HG03520 (cell line): Measurements from ENCODE around the gene BLOC1S3.

Experiments
- ATAC-seq: cut with Tn5 transposase; IDR thresholded peaks from one replicate; pipeline ENCODE4 v1.9.1; 2021; ENCODE audit warnings: mild to moderate bottlenecking, moderate library complexity; ENCODE audit not compliant: unreplicated experiment

BLOC1S3 gene

GRCh38 chr19:45178262-45179071, at the start of gene BLOC1S3:
Gene BLOC1S3 (plus strand): TSS chr19:45178784. CDS start chr19:45179297, 513 bp downstream.
- ATAC-seq = peak; percentile 64

GRCh38 chr19:45128806-45129205, 49.8 kb upstream of the BLOC1S3 start:
- ATAC-seq = no peak

GRCh38 chr19:45130236-45130635, 48.3 kb upstream of the BLOC1S3 start:
- no peak for ATAC-seq

GRCh38 chr19:45130888-45131615, 47.5 kb upstream of the BLOC1S3 start:
- no peak for ATAC-seq

GRCh38 chr19:45133661-45134060, 44.9 kb upstream of the BLOC1S3 start:
- ATAC-seq = no peak

- no peak for ATAC-seq
Observed at GRCh38 chr19:45135176-45135885, 43.3 kb upstream of the BLOC1S3 start.

- ATAC-seq = no peak
Observed at GRCh38 chr19:45136507-45137178, 41.9 kb upstream of the BLOC1S3 start.

- ATAC-seq = peak; percentile 68
Observed at GRCh38 chr19:45137179-45137761, 41.3 kb upstream of the BLOC1S3 start.

GRCh38 chr19:45138303-45138751, 40.3 kb upstream of the BLOC1S3 start:
- ATAC-seq = no peak

GRCh38 chr19:45139286-45140143, 39.1 kb upstream of the BLOC1S3 start:
- no peak for ATAC-seq

- no peak for ATAC-seq
Observed at GRCh38 chr19:45140144-45140503, 38.5 kb upstream of the BLOC1S3 start.

- no peak for ATAC-seq
Observed at GRCh38 chr19:45140533-45140932, 38.1 kb upstream of the BLOC1S3 start.

- ATAC-seq = no peak
Observed at GRCh38 chr19:45141203-45141900, 37.2 kb upstream of the BLOC1S3 start.

- ATAC-seq = no peak
Observed at GRCh38 chr19:45142016-45142725, 36.4 kb upstream of the BLOC1S3 start.

GRCh38 chr19:45142726-45143110, 35.9 kb upstream of the BLOC1S3 start:
- ATAC-seq = no peak

GRCh38 chr19:45144431-45145269, 33.9 kb upstream of the BLOC1S3 start:
- ATAC-seq = no peak
